GM19324 (cell line): ENCODE data around the gene ACTR5.
"Not testable (repeated sequence)": the region's sequence is repeated elsewhere in the genome, so short reads cannot be mapped to it uniquely, and the experiment has no call there.

Experiments
- ATAC-seq: cut with Tn5 transposase; IDR thresholded peaks from one replicate; pipeline ENCODE4 v1.9.1; 2021; ENCODE audit warnings: mild to moderate bottlenecking, moderate library complexity; ENCODE audit not compliant: unreplicated experiment, low FRiP score

The ACTR5 gene

DNA sequence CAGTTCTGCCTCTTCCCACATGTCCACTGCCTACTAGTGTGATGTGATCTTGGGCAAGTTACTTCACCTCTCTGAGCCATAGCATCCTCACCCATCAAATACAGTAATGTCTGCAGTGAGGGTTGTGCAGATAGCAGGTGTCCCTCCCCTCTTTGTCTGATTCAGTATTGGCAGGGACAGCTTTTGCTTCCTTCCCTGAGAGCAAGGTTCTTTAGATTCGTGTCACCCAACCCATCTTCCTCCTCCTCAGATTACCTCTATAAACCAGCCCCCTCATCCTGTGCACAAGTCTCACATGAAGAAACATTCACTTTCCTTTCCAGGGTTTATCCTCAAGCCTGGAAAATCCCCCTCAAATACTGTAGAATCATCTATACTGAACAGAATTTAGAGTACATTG lies 15.4 kb downstream of the ACTR5 start:
- ATAC-seq = no peak

DNA sequence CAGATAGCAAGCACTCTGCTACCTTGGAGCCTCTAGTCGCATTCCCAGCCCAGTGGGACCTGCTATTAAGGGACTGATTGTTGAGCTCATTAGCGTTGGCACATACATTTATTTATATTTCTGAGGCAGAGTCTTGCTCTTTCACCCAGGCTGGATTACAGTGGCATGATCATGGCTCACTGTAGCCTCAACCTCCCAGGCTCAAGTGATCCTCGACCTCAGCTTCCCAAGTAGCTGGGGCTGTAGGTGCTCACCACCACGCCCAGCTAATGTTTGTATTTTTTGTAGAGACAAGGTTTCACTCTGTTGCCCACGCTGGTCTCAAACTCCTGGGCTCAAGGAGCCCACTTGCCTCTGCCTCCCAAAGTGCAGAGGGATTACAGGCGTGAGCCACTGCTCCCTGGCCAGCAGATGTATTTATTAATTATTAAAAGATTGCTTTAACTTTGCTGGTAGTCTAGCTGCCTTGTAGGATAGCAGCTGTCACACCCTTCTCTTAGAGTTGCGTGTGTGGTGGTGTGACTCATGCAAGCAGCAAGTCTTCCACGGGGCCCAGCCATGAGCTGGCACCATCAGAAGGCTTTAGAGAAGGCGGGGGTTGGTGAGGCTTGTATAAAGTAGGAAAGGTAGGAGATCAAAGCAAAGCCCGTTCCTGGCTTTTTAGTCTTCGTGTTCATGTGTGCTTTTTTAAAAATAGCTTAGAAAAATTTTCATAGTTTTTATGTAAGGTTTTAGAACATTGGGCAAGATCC lies 16.5 kb downstream of the ACTR5 start:
- no peak for ATAC-seq

DNA sequence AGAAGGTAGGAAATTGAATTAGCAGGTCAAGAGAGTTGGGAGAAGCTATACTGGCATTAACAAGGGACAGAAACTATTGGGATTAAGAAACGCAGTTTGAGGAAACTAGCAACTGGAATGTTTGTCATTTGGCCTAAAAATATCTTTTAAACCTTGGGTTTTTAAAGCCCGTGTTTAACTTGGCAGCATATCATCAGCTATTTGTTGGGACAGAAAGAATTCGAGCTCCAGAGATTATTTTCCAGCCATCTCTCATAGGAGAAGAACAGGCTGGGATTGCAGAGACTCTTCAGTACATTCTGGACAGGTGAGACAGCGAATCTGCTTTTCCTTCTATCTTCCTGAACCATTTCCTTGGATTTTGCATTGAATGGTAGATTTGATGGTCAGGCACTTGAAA lies 17.8 kb downstream of the ACTR5 start:
- no peak for ATAC-seq

DNA sequence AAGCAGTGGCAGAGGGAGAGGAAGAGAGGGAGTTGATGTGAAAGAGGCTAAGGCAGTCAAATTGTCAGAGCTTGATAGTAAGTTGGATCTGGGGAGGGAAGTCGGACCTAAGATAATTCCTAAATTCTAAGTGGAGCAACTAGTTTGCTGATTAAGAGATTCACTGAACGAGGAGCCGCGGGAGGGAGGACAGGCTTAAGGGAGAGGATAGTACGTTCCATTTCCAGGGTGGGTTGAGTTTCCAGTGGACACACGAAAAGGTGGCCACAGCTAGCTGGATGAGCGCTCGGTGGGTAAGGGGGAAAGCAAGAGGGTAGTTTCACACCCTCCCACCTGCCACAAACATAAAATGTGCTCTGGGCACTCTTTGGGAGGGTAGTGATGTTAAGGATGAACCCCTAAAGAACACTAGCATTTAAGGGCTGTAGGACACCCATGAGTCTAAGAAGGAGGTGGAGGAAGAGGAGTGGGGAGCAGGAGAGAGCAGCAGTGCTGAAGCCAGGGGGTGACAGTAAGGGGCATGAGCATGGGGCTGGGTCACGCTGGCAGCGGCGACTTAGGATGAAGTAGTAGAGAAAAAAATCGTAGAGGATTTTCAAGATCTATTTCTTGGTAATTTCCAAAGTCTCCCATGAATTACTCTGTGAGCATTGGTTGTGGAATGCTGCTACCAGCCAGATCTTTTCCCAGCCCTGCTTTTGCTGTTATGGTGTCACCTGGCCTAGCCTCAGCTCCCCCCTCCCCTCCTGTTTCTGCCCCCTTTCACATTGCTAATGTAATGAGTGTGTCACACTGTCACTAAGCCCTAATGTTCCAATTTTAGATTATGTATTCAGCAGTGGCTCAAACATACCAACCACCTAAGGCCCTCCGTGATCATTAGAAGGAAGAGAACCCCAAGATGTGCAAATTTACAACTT lies 21.4 kb downstream of the ACTR5 start:
- no peak for ATAC-seq

DNA sequence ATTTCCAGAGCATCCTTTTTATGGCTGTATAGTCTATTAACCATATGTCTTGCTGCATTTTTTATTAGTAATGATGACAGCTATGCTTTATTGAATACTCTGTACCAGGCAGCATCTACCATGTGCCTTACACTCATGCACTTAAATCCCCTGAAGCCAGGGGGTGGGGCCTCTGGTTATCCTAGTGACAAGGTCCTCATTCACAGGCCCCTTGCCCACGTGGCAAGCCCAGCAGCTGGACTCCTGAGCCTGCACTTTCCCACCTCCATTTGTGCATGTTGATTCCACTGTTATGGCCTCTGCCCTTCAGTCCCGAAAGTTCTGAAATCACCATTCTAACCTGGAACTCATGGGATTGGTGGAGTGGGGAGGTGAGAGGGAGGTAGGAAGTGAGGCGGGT lies 22.3 kb downstream of the ACTR5 start:
- no peak for ATAC-seq

DNA sequence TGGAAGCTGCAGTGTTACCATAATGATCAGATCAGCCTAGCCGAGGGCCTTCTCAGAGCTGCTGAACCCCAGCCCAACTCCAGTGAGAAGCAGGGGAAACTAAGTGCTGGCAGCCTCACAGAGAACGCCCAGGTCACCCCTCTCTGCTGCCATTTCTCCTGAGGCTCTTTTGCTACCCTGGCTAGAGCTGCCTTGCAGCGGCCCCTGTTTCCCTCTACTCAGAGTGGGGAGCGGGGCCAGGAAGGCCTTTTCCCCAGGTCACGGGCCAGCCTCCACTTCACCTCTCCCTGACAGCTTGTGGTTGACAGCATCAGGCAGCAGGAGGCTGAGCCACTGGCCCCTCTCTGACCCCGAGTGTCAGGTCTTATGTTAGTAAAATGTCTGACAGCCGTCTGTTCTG lies 22.7 kb downstream of the ACTR5 start:
- ATAC-seq = no peak

DNA sequence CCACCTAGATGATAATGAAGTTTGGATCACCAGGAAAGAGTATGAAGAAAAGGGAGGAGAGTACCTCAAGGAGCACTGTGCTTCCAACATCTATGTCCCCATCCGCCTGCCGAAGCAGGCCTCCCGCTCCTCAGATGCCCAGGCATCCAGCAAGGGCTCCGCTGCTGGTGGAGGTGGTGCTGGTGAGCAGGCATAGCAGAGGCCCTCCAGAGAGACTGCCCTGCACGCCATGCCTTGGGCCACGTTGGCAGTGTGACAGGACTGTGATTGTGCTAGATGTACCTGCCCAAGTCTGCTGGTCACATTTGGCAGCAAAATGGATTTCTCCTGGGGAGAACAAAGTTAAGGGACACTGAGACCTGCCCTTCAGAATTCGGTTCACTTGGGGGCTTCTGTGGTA lies 23.4 kb downstream of the ACTR5 start:
- no peak for ATAC-seq

DNA sequence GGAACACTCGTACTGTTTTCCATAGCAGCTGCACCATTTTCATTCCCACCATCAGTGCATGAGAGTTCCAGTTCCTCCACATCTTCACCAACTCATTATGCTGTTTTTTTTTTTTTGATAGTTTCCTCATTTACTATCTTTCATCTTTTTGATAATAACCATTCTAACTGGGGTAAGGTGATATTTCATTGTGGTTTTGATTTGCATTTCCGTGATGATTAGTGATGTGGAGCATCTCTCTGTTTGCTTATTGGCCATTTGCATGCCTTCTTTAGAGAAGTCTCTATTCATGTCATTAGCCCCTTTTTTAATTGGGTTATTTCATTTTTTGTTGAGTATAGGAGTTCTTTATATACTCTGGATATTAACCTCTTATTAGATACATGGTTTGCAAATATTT lies 25.9 kb downstream of the ACTR5 start:
- ATAC-seq = no peak

DNA sequence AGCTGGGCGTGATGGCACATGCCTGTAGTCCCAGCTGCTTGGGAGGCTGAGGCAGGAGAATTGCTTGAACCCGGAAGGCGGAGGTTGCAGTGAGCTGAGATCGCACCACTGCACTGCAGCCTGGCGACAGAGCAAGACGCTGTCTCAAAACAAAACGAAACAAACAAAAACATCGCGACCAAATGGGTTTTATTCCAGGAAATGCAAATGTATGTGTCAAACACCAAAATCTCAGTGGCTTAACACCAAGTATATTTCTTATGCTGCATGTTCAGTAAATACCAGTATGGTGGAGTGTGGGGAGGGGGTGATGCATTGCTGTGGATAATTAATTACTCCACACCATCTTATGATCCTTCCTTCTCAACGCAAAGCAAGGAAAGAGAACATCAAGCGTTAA lies 28.1 kb downstream of the ACTR5 start:
- ATAC-seq = no peak

DNA sequence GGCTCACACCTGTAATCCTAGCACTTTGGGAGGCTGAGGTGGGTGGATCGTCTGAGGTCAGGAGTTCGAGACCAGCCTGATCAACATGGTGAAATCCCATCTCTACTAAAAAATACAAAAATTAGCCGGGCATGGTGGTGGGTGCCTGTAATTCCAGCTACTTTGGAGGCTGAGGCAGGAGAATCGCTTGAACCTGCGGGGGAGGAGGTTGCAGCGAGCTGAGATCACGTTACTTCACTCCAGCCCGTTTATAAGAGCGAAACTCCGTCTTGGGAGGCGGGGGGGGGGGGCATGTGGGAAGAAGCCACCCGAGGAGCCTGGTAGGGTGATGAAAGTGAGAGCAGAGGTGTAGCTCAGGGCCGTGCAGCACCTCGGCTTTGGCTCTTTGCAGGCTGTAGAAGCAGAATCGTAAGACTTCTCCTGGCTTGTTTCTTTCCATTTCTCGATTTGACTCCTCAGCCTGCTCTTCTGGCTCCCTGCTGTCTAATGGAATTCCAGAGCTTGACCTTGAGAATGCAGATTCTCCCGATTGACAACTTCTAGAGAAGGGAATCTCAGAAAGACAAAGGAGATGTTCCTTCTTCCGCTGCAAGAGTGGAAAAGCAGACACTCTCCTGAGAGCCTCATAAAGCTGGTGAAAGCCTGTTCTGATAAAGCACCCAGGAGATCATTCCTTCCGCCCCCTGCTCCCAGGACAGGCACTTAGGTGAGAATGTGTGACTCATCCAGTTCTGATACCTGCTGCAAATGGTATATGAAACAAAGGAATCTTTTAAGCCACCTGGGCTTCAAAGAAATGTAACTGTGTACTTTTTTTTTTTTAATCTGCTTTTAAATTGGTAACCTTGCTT lies 31.2 kb downstream of the ACTR5 start:
- ATAC-seq = no peak

DNA sequence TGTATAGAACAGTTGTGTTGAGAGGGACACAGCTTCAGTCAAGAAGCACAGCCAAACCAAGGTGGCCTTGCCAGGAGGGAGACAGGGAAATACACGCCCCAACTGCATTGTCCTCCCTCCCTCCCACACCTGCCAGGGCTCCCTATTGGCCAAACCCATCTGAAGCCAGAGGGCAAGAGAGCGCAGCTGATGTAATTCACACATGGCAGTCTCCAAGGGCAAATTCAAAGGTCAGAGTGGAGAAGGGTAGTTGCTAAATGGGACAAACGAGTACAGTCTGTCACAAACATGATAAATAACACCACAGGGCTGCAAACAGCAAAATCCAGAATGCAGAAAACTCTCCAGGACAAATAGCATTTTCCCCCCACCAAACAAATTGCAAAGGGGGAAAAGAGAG lies 34.0 kb downstream of the ACTR5 start:
- no peak for ATAC-seq

DNA sequence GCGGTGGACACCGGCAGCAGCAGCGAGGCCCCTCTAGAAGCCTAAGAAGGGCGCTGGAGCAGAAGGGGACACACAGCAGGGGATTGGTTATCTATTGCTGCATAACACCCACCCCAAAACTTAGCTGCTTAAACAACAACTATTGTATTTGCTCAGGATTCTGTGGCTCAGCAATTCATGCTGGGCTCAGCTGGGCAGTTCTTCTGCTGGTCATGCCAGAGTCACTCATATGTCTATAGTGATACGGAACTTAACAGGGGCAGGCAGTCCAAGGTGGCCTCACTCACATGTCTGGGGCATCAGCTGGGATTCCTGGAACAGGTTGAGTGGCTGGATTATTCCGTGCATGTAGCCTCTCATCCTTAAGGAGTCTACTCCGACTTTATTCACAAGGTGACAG lies 39.6 kb downstream of the ACTR5 start:
- no peak for ATAC-seq

DNA sequence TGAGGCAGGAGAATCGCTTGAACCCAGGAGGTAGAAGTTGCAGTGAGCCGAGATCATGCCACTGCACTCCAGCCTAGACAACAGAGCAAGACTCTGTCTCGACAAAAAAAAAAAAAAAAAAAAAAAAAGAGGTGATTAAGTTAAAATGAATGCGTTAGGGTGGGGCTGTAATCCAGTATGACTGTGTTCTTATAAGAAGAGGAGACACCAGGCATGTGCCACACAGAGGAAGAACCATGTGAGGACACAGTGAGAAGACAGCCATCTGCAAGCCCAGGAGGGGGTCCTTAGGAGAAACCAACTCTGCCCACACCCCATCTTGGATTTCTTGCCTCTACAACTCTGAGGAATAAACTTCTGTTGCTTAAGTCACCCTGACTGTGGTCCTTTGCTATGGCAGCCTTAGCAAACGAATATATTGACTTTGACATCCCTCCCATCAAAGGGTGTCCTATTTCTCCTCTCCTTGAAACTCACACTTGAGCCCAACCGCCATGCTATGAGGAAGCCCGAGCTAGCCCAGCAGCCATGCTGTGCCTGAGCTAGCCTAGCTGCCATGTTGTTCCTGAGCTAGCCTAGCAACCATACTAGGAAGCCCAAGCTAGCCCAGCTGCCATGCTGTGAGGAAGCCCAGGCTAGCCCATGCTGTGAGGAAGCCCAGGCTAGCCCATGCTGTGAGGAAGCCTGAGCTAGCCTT lies 41.4 kb downstream of the ACTR5 start:
- ATAC-seq = no peak

DNA sequence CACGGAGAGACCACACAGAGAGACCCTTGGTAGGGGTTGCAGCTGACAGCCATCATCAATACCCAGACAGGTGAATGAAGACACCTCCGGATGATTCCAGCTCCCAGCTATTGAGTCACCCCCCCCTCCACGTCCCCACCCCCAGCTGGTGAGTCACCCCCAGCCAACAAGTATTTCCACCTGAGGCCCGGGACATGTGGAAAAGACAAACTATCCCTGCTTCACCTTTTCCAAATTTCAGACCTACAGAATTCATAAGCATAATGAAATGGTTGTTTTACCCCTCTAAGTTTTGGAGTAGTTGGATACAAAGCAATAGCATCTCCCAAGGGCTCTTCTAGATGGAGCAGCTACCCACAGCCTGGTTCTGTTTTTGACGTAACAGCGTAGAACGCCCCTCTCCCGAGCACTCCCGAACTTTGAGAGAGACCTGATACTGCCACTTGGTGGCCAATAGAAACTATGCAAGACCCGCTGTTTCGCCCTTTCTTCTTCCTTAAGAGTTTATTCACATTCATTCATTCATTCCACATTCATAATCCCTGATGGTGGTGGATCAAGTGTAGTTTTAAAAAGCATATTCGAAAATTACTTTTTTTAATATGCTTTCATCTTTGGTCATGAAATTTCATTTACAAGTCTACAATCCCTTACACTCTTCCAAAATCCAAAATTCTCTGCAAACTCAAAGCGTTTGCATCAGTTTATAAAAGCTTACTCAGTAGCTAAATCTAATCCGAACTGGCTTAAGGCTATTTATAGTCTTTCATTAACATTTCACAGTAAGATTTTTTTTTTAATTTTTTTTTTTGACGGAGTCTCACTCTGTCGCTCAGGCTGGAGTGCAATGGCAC lies 42.2 kb downstream of the ACTR5 start:
- no peak for ATAC-seq

DNA sequence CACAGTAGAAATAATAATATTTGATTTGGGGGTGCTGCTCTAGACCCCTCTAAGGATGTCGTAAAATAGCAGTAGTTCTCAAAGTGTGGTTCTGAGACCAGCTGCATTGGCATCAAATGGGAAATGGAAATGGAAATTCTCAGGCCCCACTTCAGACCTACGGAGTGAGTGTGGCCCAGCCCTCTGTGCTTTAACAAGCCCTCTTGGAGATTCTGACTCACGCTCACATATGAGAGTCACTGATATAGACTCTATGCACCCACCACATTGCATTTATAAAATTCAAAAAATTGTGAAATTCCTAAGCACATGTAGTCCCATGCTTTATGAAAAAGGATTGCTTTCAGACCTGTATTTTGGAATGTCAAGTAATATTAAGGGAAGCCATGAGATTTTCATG lies 43.0 kb downstream of the ACTR5 start:
- ATAC-seq = no peak

DNA sequence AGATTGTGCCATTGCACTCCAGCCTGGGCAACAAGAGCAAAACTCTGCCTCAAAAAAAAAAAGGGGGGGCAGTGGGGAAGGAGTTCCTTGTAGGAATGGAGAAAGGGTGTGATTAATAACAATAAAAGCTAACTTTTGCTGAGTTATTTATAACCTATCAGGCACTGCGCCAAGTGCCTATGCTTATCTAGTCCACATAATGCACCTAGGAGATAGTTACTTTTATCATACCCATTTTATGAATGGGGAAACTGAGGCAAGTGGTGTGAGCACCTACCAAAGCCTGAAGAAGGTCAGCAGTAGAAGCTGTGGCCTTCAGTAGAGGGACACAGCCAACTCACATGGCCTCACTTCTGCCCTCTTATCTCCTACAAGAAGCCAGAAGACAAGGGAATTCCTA lies 43.7 kb downstream of the ACTR5 start:
- no peak for ATAC-seq

DNA sequence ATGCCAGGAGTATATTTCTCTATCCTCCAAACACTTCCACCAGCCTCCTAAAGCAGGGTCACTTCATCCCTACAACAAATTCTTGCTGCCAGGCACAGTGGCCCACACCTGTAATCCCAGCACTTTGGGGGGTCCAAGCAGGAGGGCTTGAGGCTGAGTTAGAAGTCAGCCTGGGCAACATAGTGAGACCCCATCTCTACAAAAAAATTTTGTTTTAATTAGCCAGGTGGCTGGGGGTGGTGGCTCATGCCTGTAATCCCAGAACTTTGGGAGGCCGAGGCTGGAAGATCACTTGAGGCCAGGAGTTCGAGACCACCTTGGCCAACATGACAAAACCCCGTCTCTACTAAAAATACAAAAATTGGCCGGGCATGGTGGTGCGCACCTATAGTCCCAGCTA lies 45.8 kb downstream of the ACTR5 start:
- not testable (repeated sequence) for ATAC-seq

DNA sequence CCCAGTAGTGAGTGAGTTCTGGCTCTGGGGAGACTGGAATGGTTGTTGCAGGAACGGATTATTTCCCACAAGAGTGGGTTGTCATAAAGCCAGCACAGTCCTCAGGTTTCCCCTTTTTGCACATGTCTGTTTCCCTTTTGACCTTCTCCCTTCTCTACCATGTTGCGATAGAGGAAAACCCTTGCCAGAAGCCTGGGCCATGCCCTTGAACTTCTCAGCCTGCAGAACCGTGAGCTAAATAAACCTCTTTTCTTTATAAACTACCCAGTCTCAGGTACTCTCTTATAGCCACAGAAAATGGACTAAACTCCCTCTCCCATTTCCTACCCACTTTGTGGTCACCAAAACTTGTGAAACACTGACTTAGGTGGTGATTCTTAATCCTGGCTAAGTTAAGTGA lies 50.0 kb downstream of the ACTR5 start:
- no peak for ATAC-seq

DNA sequence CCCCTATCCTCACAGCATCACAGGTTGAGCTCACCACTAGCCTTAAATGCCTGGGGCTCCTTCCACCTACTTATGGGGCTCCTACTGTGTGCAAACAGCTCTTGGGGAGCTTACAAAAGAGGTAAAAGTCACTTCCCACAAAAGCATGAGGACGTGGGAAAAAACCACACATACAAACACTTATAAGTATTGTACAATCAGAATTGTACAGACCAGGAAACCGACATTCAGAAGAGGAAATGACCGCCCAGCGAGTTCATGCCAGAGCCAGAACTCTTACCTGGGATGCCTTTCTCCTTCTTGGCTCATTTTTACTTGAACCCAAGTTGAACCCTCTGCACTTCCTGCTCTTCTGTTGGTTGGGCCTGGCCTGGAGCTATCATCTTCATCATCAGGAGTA lies 50.9 kb downstream of the ACTR5 start:
- ATAC-seq = no peak

DNA sequence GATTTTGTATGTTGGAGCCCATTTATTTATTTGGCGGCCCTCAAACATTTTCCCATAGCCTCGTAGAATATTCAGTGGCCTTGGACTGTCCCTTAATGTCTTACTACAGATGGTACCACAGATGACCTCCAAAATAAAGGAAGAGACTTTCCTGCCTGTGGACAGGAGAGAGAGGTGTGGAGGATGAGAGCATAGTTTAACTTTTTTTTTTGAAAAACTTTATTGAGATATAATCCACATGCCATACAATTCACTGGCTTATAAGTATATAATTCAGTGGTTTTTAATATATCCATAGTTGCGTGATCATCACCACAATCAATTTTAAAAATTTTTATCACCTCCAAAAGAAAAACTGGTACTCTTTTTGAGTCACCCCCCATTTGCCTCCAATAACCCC lies 52.6 kb downstream of the ACTR5 start:
- no peak for ATAC-seq
